GM21576 (cell line): Measurements from ENCODE around the gene CEP250.

Source experiments
- ATAC-seq: cut with Tn5 transposase; IDR thresholded peaks from one replicate; pipeline ENCODE4 v1.9.1; 2021; ENCODE audit warnings: mild to moderate bottlenecking, moderate library complexity; ENCODE audit not compliant: unreplicated experiment

CEP250 gene, protein sequence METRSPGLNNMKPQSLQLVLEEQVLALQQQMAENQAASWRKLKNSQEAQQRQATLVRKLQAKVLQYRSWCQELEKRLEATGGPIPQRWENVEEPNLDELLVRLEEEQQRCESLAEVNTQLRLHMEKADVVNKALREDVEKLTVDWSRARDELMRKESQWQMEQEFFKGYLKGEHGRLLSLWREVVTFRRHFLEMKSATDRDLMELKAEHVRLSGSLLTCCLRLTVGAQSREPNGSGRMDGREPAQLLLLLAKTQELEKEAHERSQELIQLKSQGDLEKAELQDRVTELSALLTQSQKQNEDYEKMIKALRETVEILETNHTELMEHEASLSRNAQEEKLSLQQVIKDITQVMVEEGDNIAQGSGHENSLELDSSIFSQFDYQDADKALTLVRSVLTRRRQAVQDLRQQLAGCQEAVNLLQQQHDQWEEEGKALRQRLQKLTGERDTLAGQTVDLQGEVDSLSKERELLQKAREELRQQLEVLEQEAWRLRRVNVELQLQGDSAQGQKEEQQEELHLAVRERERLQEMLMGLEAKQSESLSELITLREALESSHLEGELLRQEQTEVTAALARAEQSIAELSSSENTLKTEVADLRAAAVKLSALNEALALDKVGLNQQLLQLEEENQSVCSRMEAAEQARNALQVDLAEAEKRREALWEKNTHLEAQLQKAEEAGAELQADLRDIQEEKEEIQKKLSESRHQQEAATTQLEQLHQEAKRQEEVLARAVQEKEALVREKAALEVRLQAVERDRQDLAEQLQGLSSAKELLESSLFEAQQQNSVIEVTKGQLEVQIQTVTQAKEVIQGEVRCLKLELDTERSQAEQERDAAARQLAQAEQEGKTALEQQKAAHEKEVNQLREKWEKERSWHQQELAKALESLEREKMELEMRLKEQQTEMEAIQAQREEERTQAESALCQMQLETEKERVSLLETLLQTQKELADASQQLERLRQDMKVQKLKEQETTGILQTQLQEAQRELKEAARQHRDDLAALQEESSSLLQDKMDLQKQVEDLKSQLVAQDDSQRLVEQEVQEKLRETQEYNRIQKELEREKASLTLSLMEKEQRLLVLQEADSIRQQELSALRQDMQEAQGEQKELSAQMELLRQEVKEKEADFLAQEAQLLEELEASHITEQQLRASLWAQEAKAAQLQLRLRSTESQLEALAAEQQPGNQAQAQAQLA (N-terminal part only)

GRCh38 chr20:35454881-35455609 is at the start of gene CEP250:
Gene CEP250, plus strand, starts transcription at chr20:35455598. Its CDS starts 6,770 bp downstream, at chr20:35462368.
- peak; percentile 84 for ATAC-seq

- ATAC-seq = no peak
Measured at GRCh38 chr20:35405775-35406174, 49.6 kb upstream of the CEP250 start.

DNA sequence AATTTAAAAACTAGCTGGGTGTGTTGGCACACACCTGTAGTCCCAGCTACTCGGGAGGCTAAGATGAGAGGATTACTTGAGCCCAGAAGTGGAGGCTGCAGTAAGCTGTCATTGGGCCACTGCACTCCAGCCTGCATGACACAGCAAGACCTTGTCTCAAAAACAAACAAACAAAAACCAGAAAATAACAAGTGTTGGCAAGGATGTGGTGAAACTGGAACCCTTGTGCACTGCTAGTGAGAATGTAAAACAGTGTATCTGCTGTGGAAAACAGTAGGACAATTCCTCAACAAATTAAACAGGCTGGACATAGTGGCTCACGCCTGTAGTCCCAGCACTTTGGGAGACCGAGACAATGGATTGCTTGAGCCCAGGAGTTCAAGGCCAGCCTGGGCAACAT is 47.1 kb upstream of the CEP250 start:
- no peak for ATAC-seq

DNA sequence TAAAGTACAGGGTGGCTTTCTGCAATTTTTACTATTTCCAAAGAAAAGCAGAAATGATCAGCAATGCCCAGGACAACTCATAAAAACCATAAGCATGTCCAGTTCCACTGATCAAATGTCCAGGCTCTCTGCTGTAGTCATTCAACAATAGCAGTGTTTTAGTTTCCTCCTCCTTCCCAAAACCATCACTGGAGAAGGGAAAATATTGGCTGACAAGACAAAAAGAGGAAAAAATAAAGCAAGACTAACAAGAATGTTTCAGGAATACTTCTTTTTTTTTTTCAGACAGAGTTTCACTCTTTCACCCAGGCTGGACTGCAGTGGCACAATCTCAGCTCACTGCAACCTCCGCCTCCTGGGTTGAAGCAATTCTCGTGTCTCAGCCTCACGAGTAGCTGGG is 45.9 kb upstream of the CEP250 start:
- no peak for ATAC-seq

- ATAC-seq = no peak
Measured at GRCh38 chr20:35410613-35411012, 44.8 kb upstream of the CEP250 start.

DNA sequence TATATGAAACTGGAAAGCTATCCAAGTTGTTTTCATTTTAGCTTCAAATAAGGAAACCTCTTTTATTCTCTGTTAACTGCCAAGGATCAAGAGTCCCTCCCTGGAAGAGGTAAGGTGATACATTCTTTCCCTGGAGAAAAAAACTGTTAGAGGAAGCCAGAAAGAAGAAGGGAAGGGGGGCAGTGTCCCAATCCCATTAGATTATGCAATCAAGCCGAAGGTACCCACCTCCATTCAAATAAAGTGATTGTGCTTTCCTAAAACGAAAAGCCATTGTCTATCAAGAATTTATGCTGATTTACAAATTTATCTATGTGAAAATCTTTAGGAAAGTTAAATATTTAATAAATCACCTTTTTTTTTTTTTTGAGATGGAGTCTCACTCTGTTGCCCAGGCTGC is 34.1 kb upstream of the CEP250 start:
- no peak for ATAC-seq

- ATAC-seq = no peak
Measured at GRCh38 chr20:35431621-35432429, 23.6 kb upstream of the CEP250 start.

DNA sequence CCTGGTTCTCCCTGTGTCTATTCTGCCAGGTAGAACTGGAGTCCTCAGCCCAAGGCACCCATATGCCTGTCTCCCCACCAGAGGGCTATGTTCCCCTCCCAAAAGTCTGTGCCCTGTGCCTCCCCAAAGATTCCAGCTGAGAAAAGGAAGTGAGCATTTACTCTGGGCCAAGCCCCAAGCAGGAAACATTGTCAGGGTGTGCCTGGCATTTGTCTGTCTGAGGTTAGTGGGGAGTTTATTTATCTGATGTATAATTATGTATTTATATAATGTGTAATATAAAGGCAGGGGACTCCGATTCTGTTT is 23.0 kb upstream of the CEP250 start:
- no peak for ATAC-seq

DNA sequence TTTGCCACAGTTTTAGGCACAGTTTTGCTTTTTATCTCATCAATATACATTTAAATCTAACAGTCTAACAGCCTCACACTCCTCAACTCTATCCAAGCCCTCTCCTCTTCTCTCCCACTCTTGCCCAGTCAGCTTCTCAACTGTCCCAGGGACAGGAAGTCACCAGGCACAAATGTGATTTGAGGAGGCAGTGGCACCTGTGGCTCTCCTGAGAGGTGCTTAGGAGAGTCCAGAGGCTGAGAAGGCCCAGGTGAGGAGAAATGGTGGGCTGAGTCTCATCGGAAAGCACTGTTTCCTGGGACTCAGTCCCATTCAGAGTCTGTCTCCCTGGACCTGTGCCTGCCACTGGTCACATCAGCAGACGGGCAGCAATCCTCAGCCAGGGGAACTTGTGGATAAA is 22.1 kb upstream of the CEP250 start:
- ATAC-seq = no peak

- ATAC-seq = no peak
Measured at GRCh38 chr20:35434085-35435005, 21.1 kb upstream of the CEP250 start.

DNA sequence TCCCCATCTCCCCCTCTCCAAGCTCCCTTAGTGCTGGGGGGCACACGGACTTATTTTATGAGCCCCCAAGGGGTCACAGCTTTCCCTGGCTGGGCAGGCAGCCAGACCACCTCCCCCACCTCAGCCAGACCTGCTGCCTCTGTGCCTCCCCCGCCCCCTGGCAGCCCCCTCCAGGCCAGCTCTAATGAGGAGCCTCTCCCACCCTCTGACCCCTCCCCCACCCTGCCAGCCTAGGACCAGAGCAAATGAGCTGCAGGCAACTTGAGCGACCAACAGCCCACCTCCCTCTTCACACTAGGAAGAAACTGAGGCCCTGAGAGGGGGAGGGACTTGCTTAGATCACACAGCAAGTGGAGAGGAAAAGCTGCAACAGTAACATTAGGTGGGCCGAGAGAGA is 19.2 kb upstream of the CEP250 start:
- no peak for ATAC-seq

GRCh38 chr20:35437599-35437998 is 17.8 kb upstream of the CEP250 start:
- ATAC-seq = no peak

DNA sequence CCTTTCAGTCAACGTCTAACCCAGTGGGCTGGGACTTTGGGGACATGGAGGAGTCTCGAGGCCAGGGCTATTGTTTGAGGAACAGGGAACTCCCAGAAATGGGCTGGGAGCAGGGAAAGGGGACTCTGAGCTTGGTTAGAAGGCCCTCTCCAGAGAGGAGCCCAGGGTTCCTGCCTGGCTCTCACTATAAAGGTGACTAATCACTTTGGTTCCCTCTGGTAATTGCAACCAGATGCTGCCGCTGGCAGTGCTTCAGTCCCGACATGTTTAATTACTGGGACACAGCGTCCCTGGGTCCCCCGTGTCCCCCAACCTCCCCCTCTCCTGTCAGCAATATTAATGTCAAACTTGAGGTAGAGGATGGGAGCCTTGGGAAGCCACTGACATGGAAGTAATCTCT is 12.4 kb upstream of the CEP250 start:
- no peak for ATAC-seq

- ATAC-seq = no peak
Measured at GRCh38 chr20:35444226-35444625, 11.2 kb upstream of the CEP250 start.

DNA sequence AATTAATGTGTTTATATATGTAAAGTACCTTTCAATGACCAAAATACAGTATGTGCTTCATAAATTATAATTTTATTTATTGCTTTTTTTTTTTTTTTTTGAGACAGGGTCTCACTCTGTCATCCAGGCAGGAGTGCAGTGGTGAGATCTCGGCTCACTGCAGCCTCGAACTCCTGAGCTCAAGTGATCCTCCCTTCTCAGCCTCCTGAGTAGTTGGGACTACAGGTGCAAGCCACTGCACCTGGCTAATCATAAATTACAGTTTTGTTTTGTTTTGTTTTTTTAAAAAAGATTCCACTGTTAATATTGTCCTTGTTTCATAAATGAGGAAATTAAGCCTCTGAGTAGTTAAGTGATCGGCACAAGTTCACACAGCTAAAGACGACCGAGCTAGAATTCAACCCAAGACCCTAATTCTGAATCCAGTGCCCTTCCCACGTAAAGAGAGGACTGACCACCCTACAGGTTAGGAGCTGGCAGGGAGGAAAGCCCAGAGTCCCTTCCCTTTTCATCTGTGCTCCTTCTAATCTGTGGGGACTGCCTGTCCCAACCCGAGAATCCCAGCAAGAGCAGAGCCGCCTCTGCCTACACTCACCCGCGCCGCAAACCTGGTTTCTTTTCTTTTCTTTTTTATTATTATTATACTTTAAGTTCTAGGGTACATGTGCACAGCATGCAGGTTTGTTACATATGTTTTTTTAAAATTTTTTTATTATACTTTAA is 8.9 kb upstream of the CEP250 start:
- no peak for ATAC-seq

DNA sequence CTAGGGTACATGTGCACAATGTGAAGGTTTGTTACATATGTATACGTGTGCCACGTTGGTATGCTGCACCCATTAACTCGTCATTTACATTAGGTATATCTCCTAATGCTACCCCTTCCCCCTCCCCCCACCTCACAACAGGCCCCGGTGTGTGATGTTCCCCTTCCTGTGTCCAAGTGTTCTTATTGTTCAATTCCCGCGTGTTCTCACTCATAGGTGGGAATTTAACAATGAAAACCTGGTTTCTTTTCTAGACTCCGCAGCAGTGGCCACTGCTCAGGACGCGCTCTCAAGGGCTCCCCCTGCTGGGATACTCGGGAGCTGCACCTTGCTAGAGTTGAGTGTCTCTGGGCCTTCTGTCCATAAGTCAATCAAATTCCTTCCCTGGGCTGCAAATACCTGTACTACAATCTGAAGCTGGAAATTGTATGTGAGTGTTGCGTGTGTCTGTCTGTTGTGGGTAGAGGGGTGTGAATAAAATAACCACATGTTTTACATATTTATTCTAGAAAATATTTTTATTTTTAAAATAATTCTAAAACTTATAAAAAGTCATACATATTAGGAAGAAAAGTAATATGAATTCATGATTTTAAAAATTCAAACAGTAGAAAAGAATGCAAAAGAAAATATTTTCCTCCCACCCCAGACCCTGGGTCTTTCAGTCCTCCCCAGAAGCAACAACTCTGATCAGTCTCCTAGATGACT is 8.2 kb upstream of the CEP250 start:
- peak; percentile 59 for ATAC-seq

- ATAC-seq = no peak
Measured at GRCh38 chr20:35448788-35449373, 6.5 kb upstream of the CEP250 start.
